Stimulated activated naive CD8-positive, alpha-beta T cell treated with anti-CD3 and anti-CD28 coated beads, Interleukin-15, Interleukin-2, amounts not matched to agents 100 ng/mL and 50 ng/mL, for 24 hours (primary cell): Measurements from ENCODE around the gene SEMA4F.
A peak's percentile ranks its signal among the peaks of the same experiment; 100 is the strongest.
"Not testable (repeated sequence)": the region's sequence is repeated elsewhere in the genome, so short reads cannot be mapped to it uniquely, and the experiment has no call there.

Source experiments
- H3K27ac Mint-ChIP-seq: one replicate; pipeline ENCODE4 v1.8.0; 2021; ENCODE audit warnings: mild to moderate bottlenecking, mixed read lengths
- H3K27me3 Mint-ChIP-seq: one replicate; pipeline ENCODE4 v1.8.0; 2021; ENCODE audit warnings: mixed read lengths
- H3K36me3 Mint-ChIP-seq: one replicate; pipeline ENCODE4 v1.8.0; 2021; ENCODE audit warnings: low read depth, mixed read lengths
- H3K4me1 Mint-ChIP-seq: one replicate; pipeline ENCODE4 v1.8.0; 2021; ENCODE audit warnings: low read depth, mixed read lengths
- H3K4me3 Mint-ChIP-seq: one replicate; pipeline ENCODE4 v1.8.0; 2021; ENCODE audit warnings: mild to moderate bottlenecking, mixed read lengths
- H3K9me3 Mint-ChIP-seq: one replicate; pipeline ENCODE4 v1.8.0; 2021; ENCODE audit warnings: mixed read lengths

Gene SEMA4F

GRCh38 chr2:74653985-74654882, at the start of gene SEMA4F:
TSS of gene SEMA4F (plus strand) at chr2:74654247. CDS start at chr2:74654377, 130 bp downstream.
- peak within 1 kb of the TSS; percentile 60 for H3K27ac Mint-ChIP-seq
- peak within 1 kb of the TSS; percentile 83 for H3K4me3 Mint-ChIP-seq
- H3K36me3 Mint-ChIP-seq = no peaks in the 10 kb centered on the region
- no peaks in the 10 kb centered on the region for H3K9me3 Mint-ChIP-seq
- H3K27me3 Mint-ChIP-seq = peaks cover 14% of the 10 kb centered on the region
- H3K4me1 Mint-ChIP-seq = peaks cover 10% of the 10 kb centered on the region

- H3K4me3 Mint-ChIP-seq = no peak overlapping the region
- H3K27ac Mint-ChIP-seq = no peak overlapping the region
- peaks cover 45% of the 10 kb centered on the region for H3K27me3 Mint-ChIP-seq
- H3K36me3 Mint-ChIP-seq = no peaks in the 10 kb centered on the region
- H3K9me3 Mint-ChIP-seq = no peaks in the 10 kb centered on the region
- peaks cover 3% of the 10 kb centered on the region for H3K4me1 Mint-ChIP-seq
These were observed 47.1 kb upstream of the SEMA4F start for GRCh38 chr2:74606927-74607326.

- Mint-ChIP-seq H3K4me1 (no peaks in the 10 kb centered on the region), H3K4me3 (no peak overlapping the region), H3K9me3 (no peaks in the 10 kb centered on the region), H3K27me3 (peaks cover 31% of the 10 kb centered on the region), H3K36me3 (no peaks in the 10 kb centered on the region), H3K27ac (no peak overlapping the region)
These were observed 36.9 kb upstream of the SEMA4F start for GRCh38 chr2:74617122-74617521.

- Mint-ChIP-seq H3K27me3 (peaks cover 19% of the 10 kb centered on the region), H3K4me1 (no peaks in the 10 kb centered on the region), H3K4me3 (no peak overlapping the region), H3K36me3 (no peaks in the 10 kb centered on the region), H3K9me3 (no peaks in the 10 kb centered on the region), H3K27ac (no peak overlapping the region)
These were observed 35.5 kb upstream of the SEMA4F start for GRCh38 chr2:74618410-74619083.

GRCh38 chr2:74619651-74620297, 34.3 kb upstream of the SEMA4F start:
- H3K9me3 Mint-ChIP-seq = no peaks in the 10 kb centered on the region
- peaks cover 7% of the 10 kb centered on the region for H3K27me3 Mint-ChIP-seq
- no peaks in the 10 kb centered on the region for H3K36me3 Mint-ChIP-seq
- no peaks in the 10 kb centered on the region for H3K4me1 Mint-ChIP-seq
- H3K4me3 Mint-ChIP-seq = no peak overlapping the region
- H3K27ac Mint-ChIP-seq = no peak overlapping the region

- Mint-ChIP-seq H3K27me3 (peaks cover 6% of the 10 kb centered on the region), H3K9me3 (no peaks in the 10 kb centered on the region), H3K36me3 (no peaks in the 10 kb centered on the region), H3K27ac (no peak overlapping the region), H3K4me1 (no peaks in the 10 kb centered on the region), H3K4me3 (no peak overlapping the region)
These were observed 33.4 kb upstream of the SEMA4F start for GRCh38 chr2:74620671-74621070.

GRCh38 chr2:74625658-74626425, 28.2 kb upstream of the SEMA4F start:
- no peaks in the 10 kb centered on the region for H3K4me1 Mint-ChIP-seq
- H3K36me3 Mint-ChIP-seq = no peaks in the 10 kb centered on the region
- H3K27me3 Mint-ChIP-seq = no peaks in the 10 kb centered on the region
- H3K9me3 Mint-ChIP-seq = no peaks in the 10 kb centered on the region
- no peak overlapping the region for H3K27ac Mint-ChIP-seq
- H3K4me3 Mint-ChIP-seq = no peak overlapping the region

- H3K27ac Mint-ChIP-seq = no peak overlapping the region
- H3K4me3 Mint-ChIP-seq = no peak overlapping the region
- H3K27me3 Mint-ChIP-seq = no peaks in the 10 kb centered on the region
- no peaks in the 10 kb centered on the region for H3K4me1 Mint-ChIP-seq
- no peaks in the 10 kb centered on the region for H3K36me3 Mint-ChIP-seq
- H3K9me3 Mint-ChIP-seq = no peaks in the 10 kb centered on the region
These were observed 25.4 kb upstream of the SEMA4F start for GRCh38 chr2:74628538-74629105.

- H3K9me3 Mint-ChIP-seq, H3K36me3 Mint-ChIP-seq, H3K27ac Mint-ChIP-seq, H3K27me3 Mint-ChIP-seq, H3K4me1 Mint-ChIP-seq, H3K4me3 Mint-ChIP-seq: not testable (repeated sequence)
These were observed 23.6 kb upstream of the SEMA4F start for GRCh38 chr2:74630454-74630853.

GRCh38 chr2:74632209-74632938, 21.7 kb upstream of the SEMA4F start:
- Mint-ChIP-seq H3K27ac (no peak overlapping the region), H3K4me3 (no peak overlapping the region), H3K9me3 (no peaks in the 10 kb centered on the region), H3K36me3 (no peaks in the 10 kb centered on the region), H3K4me1 (no peaks in the 10 kb centered on the region), H3K27me3 (peaks cover 4% of the 10 kb centered on the region)

GRCh38 chr2:74632939-74633312, 21.1 kb upstream of the SEMA4F start:
- H3K27ac Mint-ChIP-seq = no peak overlapping the region
- H3K36me3 Mint-ChIP-seq = no peaks in the 10 kb centered on the region
- no peaks in the 10 kb centered on the region for H3K9me3 Mint-ChIP-seq
- H3K4me1 Mint-ChIP-seq = no peaks in the 10 kb centered on the region
- H3K4me3 Mint-ChIP-seq = no peak overlapping the region
- peaks cover 4% of the 10 kb centered on the region for H3K27me3 Mint-ChIP-seq

GRCh38 chr2:74639550-74639949, 14.5 kb upstream of the SEMA4F start:
- Mint-ChIP-seq H3K27me3 (peaks cover 15% of the 10 kb centered on the region), H3K9me3 (no peaks in the 10 kb centered on the region), H3K4me3 (no peak overlapping the region), H3K4me1 (no peaks in the 10 kb centered on the region), H3K36me3 (no peaks in the 10 kb centered on the region), H3K27ac (no peak overlapping the region)

GRCh38 chr2:74645344-74645743, 8.7 kb upstream of the SEMA4F start:
- H3K27me3 Mint-ChIP-seq = peaks cover 34% of the 10 kb centered on the region
- no peaks in the 10 kb centered on the region for H3K9me3 Mint-ChIP-seq

GRCh38 chr2:74646201-74646600, 7.8 kb upstream of the SEMA4F start:
- Mint-ChIP-seq H3K4me3 (no peak overlapping the region), H3K9me3 (no peaks in the 10 kb centered on the region), H3K27me3 (peaks cover 35% of the 10 kb centered on the region), H3K4me1 (no peaks in the 10 kb centered on the region), H3K36me3 (no peaks in the 10 kb centered on the region), H3K27ac (no peak overlapping the region)

More at GRCh38 chr2:74645344-74645743, 8.7 kb upstream of the SEMA4F start:
- Mint-ChIP-seq H3K36me3 (no peaks in the 10 kb centered on the region), H3K4me1 (no peaks in the 10 kb centered on the region), H3K27ac (no peak overlapping the region), H3K4me3 (no peak overlapping the region)
